Nucleus accumbens (tissue), 56 donors: Measurements from ENCODE around the gene PCDHB10.
"Not testable (repeated sequence)": the region's sequence is repeated elsewhere in the genome, so short reads cannot be mapped to it uniquely, and the experiment has no call there.

Source experiments
- DNase-seq, 56 donors: peaks; one replicate each; lab custom pipeline; 2025; lab: John Stamatoyannopoulos, UW

Gene PCDHB10

GRCh38 chr5:141235922-141236321, 43.8 kb downstream of the PCDHB10 start:
- not testable (repeated sequence) for DNase-seq

GRCh38 chr5:141236516-141237313, 44.6 kb downstream of the PCDHB10 start:
- no peak for DNase-seq

- DNase-seq: no peak
Measured at GRCh38 chr5:141241496-141241895, 49.3 kb downstream of the PCDHB10 start.
